Islet of Langerhans (tissue), 1 donor: ENCODE data around the gene BNIP2.
A peak's percentile ranks its signal among the peaks of the same experiment; 100 is the strongest.

ENCODE experiments used
- FAIRE-seq: peaks from one replicate; lab custom pipeline; 2011; peaks lifted over from hg19 to GRCh38; lab: Jason Lieb, UNC

BNIP2 gene

DNA sequence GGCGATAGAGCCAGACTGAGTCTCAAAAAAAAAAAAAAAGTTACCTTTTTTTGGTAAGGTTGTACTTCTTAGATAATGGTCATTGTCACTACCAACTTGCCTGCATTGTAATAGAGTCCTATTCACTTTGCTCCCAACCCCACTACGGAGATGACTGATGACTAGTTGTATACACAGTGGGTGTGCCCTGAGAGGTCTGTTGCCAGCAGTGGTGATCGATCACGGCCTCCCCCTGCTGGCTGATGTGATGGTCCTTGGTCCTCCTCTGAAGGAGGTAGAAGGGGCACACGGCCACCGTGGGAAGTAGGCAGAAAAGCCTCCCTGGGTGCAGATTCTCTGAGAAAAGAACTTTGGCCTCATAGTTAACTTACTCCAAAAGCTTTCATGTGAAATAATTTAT is 66.8 kb downstream of the BNIP2 start:
- no peak for FAIRE-seq

DNA sequence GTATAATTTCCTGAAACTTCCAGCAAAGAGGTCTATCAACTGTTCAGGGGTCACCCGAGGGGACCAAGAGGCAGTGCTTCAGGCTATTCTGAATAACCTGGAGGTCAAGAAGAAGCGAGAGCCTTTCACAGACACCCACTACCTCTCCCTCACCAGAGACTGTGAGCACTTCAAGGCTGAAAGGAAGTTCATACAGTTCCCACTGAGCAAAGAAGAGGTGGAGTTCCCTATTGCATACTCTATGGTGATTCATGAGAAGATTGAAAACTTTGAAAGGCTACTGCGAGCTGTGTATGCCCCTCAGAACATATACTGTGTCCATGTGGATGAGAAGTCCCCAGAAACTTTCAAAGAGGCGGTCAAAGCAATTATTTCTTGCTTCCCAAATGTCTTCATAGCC is 70.7 kb downstream of the BNIP2 start:
- no peak for FAIRE-seq

DNA sequence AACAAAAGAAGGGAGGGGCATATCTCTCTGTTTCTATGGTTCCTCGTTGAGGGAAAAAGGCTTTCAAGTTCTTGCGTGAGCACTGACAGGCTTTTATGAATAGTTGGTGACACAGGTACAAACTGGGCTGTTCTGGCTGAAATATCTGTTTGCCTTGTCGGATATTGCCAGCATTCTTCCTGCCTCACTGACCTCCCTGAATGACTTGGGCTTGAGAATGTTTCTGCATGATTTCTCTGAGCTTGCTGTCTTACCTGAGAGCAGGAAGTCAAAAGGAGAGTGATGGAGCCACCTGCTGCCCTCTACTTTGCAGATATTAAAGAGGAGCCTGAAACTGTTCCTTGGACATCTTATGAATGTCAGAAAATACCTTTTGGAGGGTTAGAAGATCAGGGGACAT is 72.7 kb downstream of the BNIP2 start:
- FAIRE-seq = peak; percentile 90

DNA sequence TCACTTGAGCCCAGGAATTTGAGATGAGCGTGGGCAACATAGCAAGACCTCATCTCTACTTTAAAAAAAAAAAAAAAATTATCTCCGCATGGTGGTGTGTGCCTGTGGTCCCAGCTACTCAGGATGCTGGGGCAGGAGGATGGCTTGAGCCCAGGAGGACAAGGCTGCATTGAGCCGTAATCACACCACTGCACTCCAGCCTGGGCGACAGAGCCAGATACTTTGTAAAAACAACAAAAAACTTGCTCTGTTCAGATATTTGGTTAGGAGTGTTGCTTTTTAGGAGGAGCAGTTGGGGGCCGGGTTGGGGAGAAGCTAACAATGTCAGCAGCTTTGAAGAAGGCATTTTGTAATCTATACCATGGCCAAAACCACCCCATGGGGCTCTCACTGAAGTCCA is 73.5 kb downstream of the BNIP2 start:
- FAIRE-seq = no peak

DNA sequence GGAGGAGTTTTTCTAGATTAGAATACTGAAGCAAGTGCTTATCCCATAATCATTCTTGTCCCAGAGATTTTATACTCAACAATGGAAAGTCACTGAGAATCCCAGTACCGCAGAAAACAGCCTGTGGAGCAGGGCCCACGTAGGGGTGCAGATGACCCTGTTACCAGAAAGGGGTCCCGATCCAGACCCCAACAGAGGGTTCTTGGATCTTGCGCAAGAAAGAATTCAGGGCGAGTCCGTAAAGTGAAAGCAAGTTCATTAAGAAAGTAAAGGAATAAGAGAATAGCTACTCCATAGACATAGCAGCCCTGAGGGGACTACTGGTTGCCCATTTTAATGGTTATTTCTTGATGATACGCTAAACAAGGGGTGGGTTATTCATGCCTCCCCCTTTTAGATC is 75.0 kb downstream of the BNIP2 start:
- no peak for FAIRE-seq

DNA sequence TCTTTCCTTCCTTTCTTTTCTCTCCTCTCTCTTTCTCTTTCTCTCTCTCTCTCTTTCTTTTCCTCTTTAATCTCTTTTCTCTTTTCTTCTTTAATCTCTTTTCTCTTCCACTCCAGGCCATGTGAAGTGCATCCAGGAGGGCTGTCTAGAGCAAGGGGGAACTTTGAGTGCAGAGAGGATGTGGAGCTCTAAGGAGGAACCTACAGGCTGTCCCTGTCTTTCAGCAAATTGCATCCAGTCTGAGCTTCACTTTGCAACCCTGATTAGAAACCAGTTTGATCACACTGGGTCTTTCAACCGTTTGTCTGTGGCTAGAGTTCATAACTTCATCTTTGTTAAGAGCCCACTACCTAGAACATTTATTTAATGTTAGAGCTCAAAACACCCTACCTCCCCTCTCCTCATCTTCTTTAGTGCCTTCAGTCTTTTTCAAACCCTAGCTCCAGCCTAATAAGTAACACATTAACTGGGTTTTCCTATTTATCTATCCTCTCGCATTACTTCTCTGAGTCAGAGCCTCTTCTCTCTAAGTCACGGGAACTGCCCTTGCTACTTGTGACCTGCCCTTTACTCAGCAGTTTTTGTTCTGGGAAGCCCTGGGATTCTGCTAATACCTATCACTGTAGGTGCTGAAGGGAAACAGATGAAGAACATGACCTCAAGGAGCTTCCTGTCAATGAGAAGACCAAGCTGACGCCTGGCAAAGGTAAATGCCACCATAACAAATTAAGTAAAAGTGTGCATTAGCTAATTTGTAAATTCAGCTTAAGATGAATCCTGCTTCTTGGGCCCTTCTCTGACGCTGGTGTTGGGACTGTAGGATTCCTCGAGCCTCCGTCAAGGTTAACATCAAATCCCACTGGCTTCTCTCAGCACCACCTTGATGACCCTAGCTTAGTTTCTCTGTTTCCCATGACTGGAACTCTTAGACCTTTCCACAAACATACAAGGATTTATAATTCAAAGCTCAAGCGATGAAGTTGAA is 77.6 kb downstream of the BNIP2 start, which contains the start of gene GCNT3:
GCNT3 (plus strand) TSS at position 508 of the 985 bp plus-strand sequence. CDS start 6,456 bp downstream, outside the sequence.
- peak; percentile 82 for FAIRE-seq

DNA sequence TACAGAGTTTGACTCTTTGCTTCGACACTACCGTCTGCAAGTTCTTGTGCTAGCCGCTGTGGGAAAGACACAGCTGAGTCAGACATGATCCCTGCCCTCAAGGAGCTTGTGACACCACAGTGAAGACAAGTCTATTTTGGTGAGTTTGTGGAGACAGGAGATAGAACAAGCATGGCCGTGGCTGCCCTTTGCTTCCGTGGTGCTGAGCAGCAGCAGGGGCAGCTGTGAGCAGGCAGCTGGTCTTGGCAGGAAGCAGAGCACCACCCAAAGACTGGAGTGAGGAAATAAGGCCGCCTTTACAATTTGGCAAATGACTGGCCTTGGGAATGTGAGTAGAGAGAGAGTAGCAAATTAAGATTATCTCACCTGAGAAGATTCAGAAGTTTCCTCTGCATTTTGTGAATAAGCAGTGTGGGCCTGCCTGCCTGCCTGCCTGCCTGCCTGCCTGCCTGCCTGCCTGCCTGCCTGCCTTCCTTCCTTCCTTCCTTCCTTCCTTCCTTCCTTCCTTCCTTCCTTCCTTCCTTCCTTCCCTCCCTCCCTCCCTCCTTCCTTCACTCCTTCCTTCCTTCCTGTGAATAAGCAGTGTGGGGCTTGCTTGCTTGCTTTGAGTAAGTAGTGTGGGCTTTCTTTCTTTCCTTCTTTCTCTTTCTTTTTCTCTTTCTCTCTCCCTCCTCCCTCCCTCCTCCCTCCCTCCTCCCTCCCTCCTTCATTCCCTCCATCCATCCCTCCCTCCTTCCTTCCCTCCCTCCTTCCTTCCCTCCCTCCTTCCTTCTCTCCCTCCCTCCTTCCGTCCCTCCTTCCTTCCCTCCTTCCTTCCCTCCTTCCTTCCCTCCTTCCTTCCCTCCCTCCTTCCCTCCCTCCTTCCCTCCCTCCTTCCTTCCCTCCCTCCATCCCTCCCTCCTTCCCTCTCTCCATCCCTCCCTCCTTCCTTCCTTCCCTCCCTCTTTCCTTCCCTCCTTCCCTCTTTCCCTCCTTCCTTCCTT is 79.1 kb downstream of the BNIP2 start:
- no peak for FAIRE-seq
